ENCODE data around the gene HSPBP1. TPM values are rescaled to one million over a fixed set of nuclear protein-coding genes. Genes with fewer than 3 reads are reported as not detected.

The HSPBP1 gene
- total and polyA plus RNA-seq, 7 donors, result 19.7 to 62.7 (median 30.5) TPM

GRCh38 chr19:55262359-55262758, 17.6 kb downstream of the HSPBP1 start:
- Histone ChIP-seq H3K27ac (no peak overlapping the region), H3K4me1 (peaks cover 4 to 18% (median 13%) of the 10 kb centered on the region in 4 donors), H3K27me3 (no peaks in the 10 kb centered on the region), H3K36me3 (peaks cover 0 to 20% (median 0%) of the 10 kb centered on the region in 4 donors), H3K9me3 (no peaks in the 10 kb centered on the region), H3K4me3 (no peak overlapping the region)
- intact Hi-C loops (cut with DNase I), result no loop called here
- WGBS, 2 donors, result 96 to 98% methylated on average over 9 of the region's 9 CpGs
- DNase-seq, result no peak
- TF ChIP-seq EP300 (IDR thresholded peaks at IDR 0.05) (no peak), CTCF (IDR thresholded peaks at IDR 0.05) (no peak), POLR2A (IDR thresholded peaks at IDR 0.05) (no peak), POLR2AphosphoS5 (IDR thresholded peaks at IDR 0.05) (no peak)

GRCh38 chr19:55261671-55262126, 18.2 kb downstream of the HSPBP1 start:
- H3K27ac ChIP-seq, result no peak overlapping the region
- TF ChIP-seq EP300 (IDR thresholded peaks at IDR 0.05) (no peak), POLR2AphosphoS5 (IDR thresholded peaks at IDR 0.05) (no peak), POLR2A (IDR thresholded peaks at IDR 0.05) (no peak), CTCF (IDR thresholded peaks at IDR 0.05) (no peak)
- peaks cover 4 to 24% (median 20%) of the 10 kb centered on the region in 4 donors for H3K4me1 ChIP-seq
- intact Hi-C loops (cut with DNase I), result no loop called here
- no peaks in the 10 kb centered on the region for H3K27me3 ChIP-seq
- no peak for DNase-seq
- no peak overlapping the region for H3K4me3 ChIP-seq
- 89 to 93% methylated on average over 13 of the region's 13 CpGs for WGBS, 2 donors
- no peaks in the 10 kb centered on the region for H3K9me3 ChIP-seq
- peaks cover 0 to 20% (median 0%) of the 10 kb centered on the region in 4 donors for H3K36me3 ChIP-seq

- TF ChIP-seq CTCF (IDR thresholded peaks at IDR 0.05) (no peak), POLR2A (IDR thresholded peaks at IDR 0.05) (no peak), POLR2AphosphoS5 (IDR thresholded peaks at IDR 0.05) (no peak), EP300 (IDR thresholded peaks at IDR 0.05) (no peak)
- Histone ChIP-seq H3K27me3 (no peaks in the 10 kb centered on the region), H3K27ac (peak overlapping the region; percentile 85 to 91 (median 89)), H3K9me3 (no peaks in the 10 kb centered on the region), H3K4me3 (peak overlapping the region; percentile 88 to 99 (median 96)), H3K36me3 (peaks cover 0 to 10% (median 0%) of the 10 kb centered on the region in 4 donors), H3K4me1 (peaks cover 4 to 45% (median 40%) of the 10 kb centered on the region in 4 donors)
- WGBS, 2 donors, result 47 to 48% methylated on average over 29 of the region's 29 CpGs
- DNase-seq, result peak; percentile 76
- intact Hi-C loops (cut with DNase I), result loop anchor here (1.0 kb wide), 1 partner anchor 21 kb away; the partner anchor contains the start of gene HSPBP1
These were observed 20.2 kb downstream of the HSPBP1 start for GRCh38 chr19:55259540-55260210.

- WGBS, 2 donors, result 0 to 1% methylated on average over 76 of the region's 76 CpGs
These were observed 20.9 kb downstream of the HSPBP1 start, which contains the start of gene PPP6R1 for GRCh38 chr19:55258828-55259539. TSS of gene PPP6R1 (minus strand) at chr19:55259017. CDS start at chr19:55247103, 11,914 bp downstream.

More at GRCh38 chr19:55258828-55259539, 20.9 kb downstream of the HSPBP1 start, which contains the start of gene PPP6R1:
- intact Hi-C loops (cut with DNase I), result loop anchor here (1.0 kb wide), 1 partner anchor 21 kb away; the partner anchor contains the start of gene HSPBP1
- no peak for TF ChIP-seq CTCF (IDR thresholded peaks at IDR 0.05)
- TF ChIP-seq POLR2AphosphoS5 (IDR thresholded peaks at IDR 0.05), result peak; percentile 90 to 95 (median 92)
- TF ChIP-seq POLR2A (IDR thresholded peaks at IDR 0.05), result peak; percentile 84 to 87
- TF ChIP-seq EP300 (IDR thresholded peaks at IDR 0.05), result peak in 1 of 4 donors; percentile 20
- peaks cover 4 to 51% (median 46%) of the 10 kb centered on the region in 4 donors for H3K4me1 ChIP-seq
- no peaks in the 10 kb centered on the region for H3K9me3 ChIP-seq
- peak; percentile 99 for DNase-seq
- H3K4me3 ChIP-seq, result peak within 1 kb of the TSS; percentile 88 to 99 (median 96)
- H3K36me3 ChIP-seq, result peaks cover 0 to 10% (median 0%) of the 10 kb centered on the region in 4 donors
- no peaks in the 10 kb centered on the region for H3K27me3 ChIP-seq
- peak within 1 kb of the TSS; percentile 85 to 91 (median 89) for H3K27ac ChIP-seq
